Esophagus muscularis mucosa (tissue), 3 donors: ENCODE measurements around the gene BCAS3.

Source experiments
- POLR2A ChIP-seq: fragments of 450-650 bp; IDR thresholded peaks from one replicate; pipeline ENCODE4 v1.6.1; 2017; ENCODE audit warnings: antibody characterized with exemption, moderate library complexity, mild to moderate bottlenecking, low read depth
- POLR2AphosphoS5 ChIP-seq, 2 donors: sonication (generic); formaldehyde crosslinking; IDR thresholded peaks; one replicate each; pipeline ENCODE4 v1.6.1; 2017; ENCODE audit warnings: antibody characterized with exemption in 2 of 2
- TF ChIP-seq, protein P1 (sequence below), 3 experiments: fragments of 200-600 bp in 2 of 3; fragments of 450-650 bp in 1 of 3; sonication (generic) in 2 of 3; IDR thresholded peaks; one replicate each; pipeline ENCODE4 v1.5.1; 2017 to 2019; ENCODE audit warnings: antibody characterized with exemption in 3 of 3, mild to moderate bottlenecking in 2 of 3, moderate library complexity in 1 of 3

DNA sequence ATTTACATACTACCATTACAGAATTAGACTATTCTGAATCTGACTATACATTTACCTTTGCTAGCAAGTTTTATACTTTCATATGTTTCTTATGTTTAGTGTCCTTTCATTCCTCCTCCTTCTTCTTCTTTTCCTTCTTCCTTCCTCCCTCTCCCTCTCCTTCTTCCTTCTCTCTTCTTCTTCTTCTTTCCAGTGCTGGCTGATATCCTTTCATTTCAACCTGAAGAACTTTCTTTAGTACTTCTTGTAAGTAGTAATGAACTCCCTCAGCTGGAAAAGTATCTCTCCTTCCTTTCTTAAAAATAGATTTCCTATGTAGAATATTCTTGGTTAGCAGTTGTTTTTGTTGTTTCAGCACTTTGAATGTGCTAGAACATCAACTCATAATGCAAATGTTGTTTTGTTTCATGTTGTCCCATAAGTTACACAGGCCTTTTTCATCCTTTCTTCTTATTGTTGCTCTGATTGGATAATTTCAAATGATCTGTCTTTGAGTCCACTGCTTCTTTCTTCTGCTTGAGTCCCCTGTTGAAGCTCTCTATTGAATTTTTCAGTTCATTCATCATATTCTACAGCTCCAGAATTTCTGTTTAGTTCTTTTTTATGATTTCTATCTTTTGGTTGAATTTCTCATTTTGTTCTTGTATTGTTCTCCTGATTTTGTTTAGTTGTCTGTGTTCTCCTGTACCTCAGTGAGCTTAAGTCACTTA, 759.5 kb downstream of the BCAS3 start:
- TF ChIP-seq, protein P1, sequence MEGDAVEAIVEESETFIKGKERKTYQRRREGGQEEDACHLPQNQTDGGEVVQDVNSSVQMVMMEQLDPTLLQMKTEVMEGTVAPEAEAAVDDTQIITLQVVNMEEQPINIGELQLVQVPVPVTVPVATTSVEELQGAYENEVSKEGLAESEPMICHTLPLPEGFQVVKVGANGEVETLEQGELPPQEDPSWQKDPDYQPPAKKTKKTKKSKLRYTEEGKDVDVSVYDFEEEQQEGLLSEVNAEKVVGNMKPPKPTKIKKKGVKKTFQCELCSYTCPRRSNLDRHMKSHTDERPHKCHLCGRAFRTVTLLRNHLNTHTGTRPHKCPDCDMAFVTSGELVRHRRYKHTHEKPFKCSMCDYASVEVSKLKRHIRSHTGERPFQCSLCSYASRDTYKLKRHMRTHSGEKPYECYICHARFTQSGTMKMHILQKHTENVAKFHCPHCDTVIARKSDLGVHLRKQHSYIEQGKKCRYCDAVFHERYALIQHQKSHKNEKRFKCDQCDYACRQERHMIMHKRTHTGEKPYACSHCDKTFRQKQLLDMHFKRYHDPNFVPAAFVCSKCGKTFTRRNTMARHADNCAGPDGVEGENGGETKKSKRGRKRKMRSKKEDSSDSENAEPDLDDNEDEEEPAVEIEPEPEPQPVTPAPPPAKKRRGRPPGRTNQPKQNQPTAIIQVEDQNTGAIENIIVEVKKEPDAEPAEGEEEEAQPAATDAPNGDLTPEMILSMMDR (IDR thresholded peaks at IDR 0.05): no peak
- TF ChIP-seq POLR2A (no peak), POLR2AphosphoS5 (IDR thresholded peaks at IDR 0.05) (no peak)
